SK-N-SH treated with all-trans-retinoic acid at 6 μM for 48 hours (cell line): Measurements from ENCODE around the gene CERK.

Source experiments
- ATAC-seq: fragments of 200-7000 bp; cut with Tn5 transposase; 3 replicates; pipeline ENCODE4 v1.9.1; 2020; ENCODE audit warnings: mild to moderate bottlenecking, moderate library complexity
- ARNTL ChIP-seq: fragments of 450-650 bp; formaldehyde crosslinking; IDR thresholded peaks from 2 replicates; pipeline ENCODE4 v1.5.0; 2020; ENCODE audit warnings: low read depth, mild to moderate bottlenecking, moderate library complexity, borderline replicate concordance
- BACH2 ChIP-seq: fragments of 250-450 bp; sonication (Bioruptor Pico); IDR thresholded peaks from 2 replicates; pipeline ENCODE4 v1.9.0; 2021; ENCODE audit warnings: mild to moderate bottlenecking, borderline replicate concordance
- ESRRG ChIP-seq: fragments of 250-450 bp; sonication (Bioruptor Pico); IDR thresholded peaks from 2 replicates; pipeline ENCODE4 v1.6.1; 2021; ENCODE audit warnings: mild to moderate bottlenecking
- GLIS3 ChIP-seq: fragments of 250-450 bp; sonication (Bioruptor Pico); IDR thresholded peaks from 2 replicates; pipeline ENCODE4 v1.5.0; 2020; ENCODE audit warnings: mild to moderate bottlenecking, moderate library complexity
- ISL1 ChIP-seq: fragments of 250-450 bp; sonication (Bioruptor Pico); IDR thresholded peaks from 2 replicates; pipeline ENCODE4 v2.1.2; 2022; ENCODE audit warnings: mild to moderate bottlenecking, moderate library complexity
- OSR1 ChIP-seq: fragments of 250-450 bp; sonication (Bioruptor Pico); IDR thresholded peaks from 2 replicates; pipeline ENCODE4 v1.8.0; 2022; ENCODE audit warnings: moderate library complexity, mild to moderate bottlenecking, inconsistent platforms
- PPARA ChIP-seq: fragments of 250-450 bp; sonication (Bioruptor Pico); IDR thresholded peaks from 2 replicates; pipeline ENCODE4 v1.5.0; 2020; ENCODE audit warnings: mild to moderate bottlenecking, borderline replicate concordance
- RARB ChIP-seq: fragments of 250-450 bp; sonication (Bioruptor Pico); IDR thresholded peaks from 2 replicates; pipeline ENCODE4 v1.8.0; 2021; ENCODE audit warnings: mild to moderate bottlenecking, moderate library complexity
- SNAI2 ChIP-seq: fragments of 250-450 bp; sonication (Bioruptor Pico); IDR thresholded peaks from 2 replicates; pipeline ENCODE4 v1.5.0; 2020; ENCODE audit warnings: mild to moderate bottlenecking, moderate library complexity
- TCF4 ChIP-seq: fragments of 250-450 bp; sonication (Bioruptor Pico); IDR thresholded peaks from 2 replicates; pipeline ENCODE4 v1.8.0; 2021; ENCODE audit warnings: mild to moderate bottlenecking, moderate library complexity, borderline replicate concordance
- TOX ChIP-seq: fragments of 250-450 bp; sonication (Bioruptor Pico); IDR thresholded peaks from 2 replicates; pipeline ENCODE4 v1.8.0; 2021; ENCODE audit warnings: mild to moderate bottlenecking, moderate library complexity, borderline replicate concordance
- ZC3H10 ChIP-seq: fragments of 250-450 bp; sonication (Bioruptor Pico); IDR thresholded peaks from 2 replicates; pipeline ENCODE4 v1.5.1; 2021; ENCODE audit warnings: mild to moderate bottlenecking, moderate library complexity
- ZFP3 ChIP-seq: fragments of 250-450 bp; sonication (Bioruptor Pico); IDR thresholded peaks from 2 replicates; pipeline ENCODE4 v1.5.0; 2020; ENCODE audit warnings: mild to moderate bottlenecking, moderate library complexity
- ZFP30 ChIP-seq: fragments of 450-650 bp; formaldehyde crosslinking; IDR thresholded peaks from 2 replicates; pipeline ENCODE4 v1.5.0; 2022; ENCODE audit warnings: mild to moderate bottlenecking, moderate library complexity
- ZNF565 ChIP-seq: fragments of 450-650 bp; formaldehyde crosslinking; conservative IDR thresholded peaks from 2 replicates; pipeline ENCODE4 v1.5.0; 2020; ENCODE audit warnings: low read depth, mild to moderate bottlenecking, moderate library complexity
- ZNF70 ChIP-seq: fragments of 450-650 bp; formaldehyde crosslinking; IDR thresholded peaks from 2 replicates; pipeline ENCODE4 v1.5.0; 2020; ENCODE audit warnings: mild to moderate bottlenecking, moderate library complexity
- ZNF8 ChIP-seq: fragments of 450-650 bp; formaldehyde crosslinking; IDR thresholded peaks from 2 replicates; pipeline ENCODE4 v1.5.0; 2020; ENCODE audit warnings: mild to moderate bottlenecking, moderate library complexity
- TF ChIP-seq, protein P1 (sequence below): fragments of 250-450 bp; sonication (Bioruptor Pico); IDR thresholded peaks from 2 replicates; pipeline ENCODE4 v1.8.0; 2020; ENCODE audit warnings: mild to moderate bottlenecking, moderate library complexity, borderline replicate concordance
- TF ChIP-seq, protein P2 (sequence below): fragments of 250-450 bp; sonication (Bioruptor Pico); IDR thresholded peaks from 2 replicates; pipeline ENCODE4 v1.8.0; 2021; ENCODE audit warnings: low read depth, mild to moderate bottlenecking, moderate library complexity, borderline replicate concordance
- TF ChIP-seq, protein P3 (sequence below): fragments of 250-450 bp; sonication (Bioruptor Pico); IDR thresholded peaks from 2 replicates; pipeline ENCODE4 v1.5.1; 2020; ENCODE audit warnings: low read depth, mild to moderate bottlenecking, moderate library complexity
- TF ChIP-seq, protein P4 (sequence below): fragments of 250-450 bp; sonication (Bioruptor Pico); IDR thresholded peaks from 2 replicates; pipeline ENCODE4 v1.5.0; 2020; ENCODE audit warnings: mild to moderate bottlenecking, moderate library complexity
- TF ChIP-seq, protein P5 (sequence below): fragments of 250-450 bp; sonication (Bioruptor Pico); IDR thresholded peaks from 2 replicates; pipeline ENCODE4 v1.5.1; 2021; ENCODE audit warnings: mild to moderate bottlenecking, moderate library complexity

The CERK gene

DNA sequence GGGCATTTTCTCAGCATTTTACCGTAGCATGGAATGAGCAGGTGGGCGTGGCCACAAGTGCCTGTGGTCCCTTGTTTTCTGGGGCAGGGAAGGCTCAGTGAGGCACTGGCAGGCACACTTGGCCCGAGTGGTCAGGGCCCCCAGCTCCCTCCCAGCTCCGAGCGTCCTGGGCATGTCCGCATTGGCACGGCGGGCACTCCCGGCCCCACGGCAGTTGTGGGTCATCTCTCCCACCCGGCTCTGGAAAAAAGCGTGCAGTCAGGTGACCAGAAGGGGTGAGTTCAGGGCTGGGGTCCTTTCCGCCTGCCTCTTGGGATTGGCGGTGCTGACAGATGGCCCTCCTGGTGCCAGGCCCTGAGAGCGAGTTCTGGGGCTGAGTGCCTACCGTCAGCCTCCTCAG, 62.1 kb downstream of the CERK start:
- no peak for ATAC-seq
- TF ChIP-seq ZNF70, result no peak
- TF ChIP-seq BACH2 (CRISPR knock-in tag), result no peak
- no peak for TF ChIP-seq GLIS3
- no peak for TF ChIP-seq PPARA
- no peak for TF ChIP-seq ZNF8 (CRISPR knock-in tag)
- no peak for TF ChIP-seq ISL1 (CRISPR knock-in tag)
- TF ChIP-seq, protein P1, sequence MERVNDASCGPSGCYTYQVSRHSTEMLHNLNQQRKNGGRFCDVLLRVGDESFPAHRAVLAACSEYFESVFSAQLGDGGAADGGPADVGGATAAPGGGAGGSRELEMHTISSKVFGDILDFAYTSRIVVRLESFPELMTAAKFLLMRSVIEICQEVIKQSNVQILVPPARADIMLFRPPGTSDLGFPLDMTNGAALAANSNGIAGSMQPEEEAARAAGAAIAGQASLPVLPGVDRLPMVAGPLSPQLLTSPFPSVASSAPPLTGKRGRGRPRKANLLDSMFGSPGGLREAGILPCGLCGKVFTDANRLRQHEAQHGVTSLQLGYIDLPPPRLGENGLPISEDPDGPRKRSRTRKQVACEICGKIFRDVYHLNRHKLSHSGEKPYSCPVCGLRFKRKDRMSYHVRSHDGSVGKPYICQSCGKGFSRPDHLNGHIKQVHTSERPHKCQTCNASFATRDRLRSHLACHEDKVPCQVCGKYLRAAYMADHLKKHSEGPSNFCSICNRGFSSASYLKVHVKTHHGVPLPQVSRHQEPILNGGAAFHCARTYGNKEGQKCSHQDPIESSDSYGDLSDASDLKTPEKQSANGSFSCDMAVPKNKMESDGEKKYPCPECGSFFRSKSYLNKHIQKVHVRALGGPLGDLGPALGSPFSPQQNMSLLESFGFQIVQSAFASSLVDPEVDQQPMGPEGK (CRISPR knock-in tag), result no peak
- TF ChIP-seq, protein P2, sequence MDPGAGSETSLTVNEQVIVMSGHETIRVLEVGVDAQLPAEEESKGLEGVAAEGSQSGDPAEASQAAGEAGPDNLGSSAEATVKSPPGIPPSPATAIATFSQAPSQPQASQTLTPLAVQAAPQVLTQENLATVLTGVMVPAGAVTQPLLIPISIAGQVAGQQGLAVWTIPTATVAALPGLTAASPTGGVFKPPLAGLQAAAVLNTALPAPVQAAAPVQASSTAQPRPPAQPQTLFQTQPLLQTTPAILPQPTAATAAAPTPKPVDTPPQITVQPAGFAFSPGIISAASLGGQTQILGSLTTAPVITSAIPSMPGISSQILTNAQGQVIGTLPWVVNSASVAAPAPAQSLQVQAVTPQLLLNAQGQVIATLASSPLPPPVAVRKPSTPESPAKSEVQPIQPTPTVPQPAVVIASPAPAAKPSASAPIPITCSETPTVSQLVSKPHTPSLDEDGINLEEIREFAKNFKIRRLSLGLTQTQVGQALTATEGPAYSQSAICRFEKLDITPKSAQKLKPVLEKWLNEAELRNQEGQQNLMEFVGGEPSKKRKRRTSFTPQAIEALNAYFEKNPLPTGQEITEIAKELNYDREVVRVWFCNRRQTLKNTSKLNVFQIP (CRISPR knock-in tag), result no peak
- TF ChIP-seq, all 23 proteins: peak for 0

DNA sequence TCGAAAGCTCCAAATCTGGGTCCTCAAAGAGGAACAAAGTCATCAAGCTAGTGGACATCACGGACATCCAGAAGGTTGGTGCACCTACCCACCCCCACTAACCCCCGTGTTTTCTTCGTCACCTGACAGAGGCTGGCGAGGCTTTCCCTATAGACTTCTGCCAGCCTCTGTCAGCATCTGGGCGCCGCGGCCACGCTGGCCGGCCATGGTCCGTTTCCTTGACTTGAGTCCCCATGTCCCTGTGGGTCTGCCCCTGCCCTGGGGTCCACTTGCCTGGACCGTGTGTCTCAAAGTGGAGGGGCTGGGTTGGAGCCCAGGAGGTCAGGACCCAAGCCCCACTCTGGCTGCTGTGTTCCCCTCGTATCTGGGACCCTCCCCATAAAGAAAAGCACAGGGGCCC, 62.6 kb downstream of the CERK start:
- TF ChIP-seq, protein P3, sequence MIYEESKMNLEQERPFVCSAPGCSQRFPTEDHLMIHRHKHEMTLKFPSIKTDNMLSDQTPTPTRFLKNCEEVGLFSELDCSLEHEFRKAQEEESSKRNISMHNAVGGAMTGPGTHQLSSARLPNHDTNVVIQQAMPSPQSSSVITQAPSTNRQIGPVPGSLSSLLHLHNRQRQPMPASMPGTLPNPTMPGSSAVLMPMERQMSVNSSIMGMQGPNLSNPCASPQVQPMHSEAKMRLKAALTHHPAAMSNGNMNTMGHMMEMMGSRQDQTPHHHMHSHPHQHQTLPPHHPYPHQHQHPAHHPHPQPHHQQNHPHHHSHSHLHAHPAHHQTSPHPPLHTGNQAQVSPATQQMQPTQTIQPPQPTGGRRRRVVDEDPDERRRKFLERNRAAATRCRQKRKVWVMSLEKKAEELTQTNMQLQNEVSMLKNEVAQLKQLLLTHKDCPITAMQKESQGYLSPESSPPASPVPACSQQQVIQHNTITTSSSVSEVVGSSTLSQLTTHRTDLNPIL (CRISPR knock-in tag), result no peak
- TF ChIP-seq RARB (CRISPR knock-in tag), result no peak
- no peak for TF ChIP-seq PPARA
- no peak for TF ChIP-seq SNAI2 (CRISPR knock-in tag)
- no peak for TF ChIP-seq ZNF8 (CRISPR knock-in tag)
- TF ChIP-seq TOX (CRISPR knock-in tag), result no peak
- no peak for TF ChIP-seq TCF4 (CRISPR knock-in tag)
- no peak for TF ChIP-seq GLIS3
- no peak for TF ChIP-seq ZFP30 (CRISPR knock-in tag)
- no peak for TF ChIP-seq ARNTL (CRISPR knock-in tag)
- TF ChIP-seq ZNF70, result no peak
- TF ChIP-seq ZNF565, result no peak
- TF ChIP-seq, protein P2 (CRISPR knock-in tag), result no peak
- TF ChIP-seq OSR1 (CRISPR knock-in tag), result no peak
- TF ChIP-seq ZC3H10, result no peak
- no peak for TF ChIP-seq ISL1 (CRISPR knock-in tag)
- TF ChIP-seq BACH2 (CRISPR knock-in tag), result no peak
- TF ChIP-seq, protein P4, sequence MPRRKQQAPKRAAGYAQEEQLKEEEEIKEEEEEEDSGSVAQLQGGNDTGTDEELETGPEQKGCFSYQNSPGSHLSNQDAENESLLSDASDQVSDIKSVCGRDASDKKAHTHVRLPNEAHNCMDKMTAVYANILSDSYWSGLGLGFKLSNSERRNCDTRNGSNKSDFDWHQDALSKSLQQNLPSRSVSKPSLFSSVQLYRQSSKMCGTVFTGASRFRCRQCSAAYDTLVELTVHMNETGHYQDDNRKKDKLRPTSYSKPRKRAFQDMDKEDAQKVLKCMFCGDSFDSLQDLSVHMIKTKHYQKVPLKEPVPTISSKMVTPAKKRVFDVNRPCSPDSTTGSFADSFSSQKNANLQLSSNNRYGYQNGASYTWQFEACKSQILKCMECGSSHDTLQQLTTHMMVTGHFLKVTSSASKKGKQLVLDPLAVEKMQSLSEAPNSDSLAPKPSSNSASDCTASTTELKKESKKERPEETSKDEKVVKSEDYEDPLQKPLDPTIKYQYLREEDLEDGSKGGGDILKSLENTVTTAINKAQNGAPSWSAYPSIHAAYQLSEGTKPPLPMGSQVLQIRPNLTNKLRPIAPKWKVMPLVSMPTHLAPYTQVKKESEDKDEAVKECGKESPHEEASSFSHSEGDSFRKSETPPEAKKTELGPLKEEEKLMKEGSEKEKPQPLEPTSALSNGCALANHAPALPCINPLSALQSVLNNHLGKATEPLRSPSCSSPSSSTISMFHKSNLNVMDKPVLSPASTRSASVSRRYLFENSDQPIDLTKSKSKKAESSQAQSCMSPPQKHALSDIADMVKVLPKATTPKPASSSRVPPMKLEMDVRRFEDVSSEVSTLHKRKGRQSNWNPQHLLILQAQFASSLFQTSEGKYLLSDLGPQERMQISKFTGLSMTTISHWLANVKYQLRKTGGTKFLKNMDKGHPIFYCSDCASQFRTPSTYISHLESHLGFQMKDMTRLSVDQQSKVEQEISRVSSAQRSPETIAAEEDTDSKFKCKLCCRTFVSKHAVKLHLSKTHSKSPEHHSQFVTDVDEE (CRISPR knock-in tag), result no peak
- TF ChIP-seq, protein P5, sequence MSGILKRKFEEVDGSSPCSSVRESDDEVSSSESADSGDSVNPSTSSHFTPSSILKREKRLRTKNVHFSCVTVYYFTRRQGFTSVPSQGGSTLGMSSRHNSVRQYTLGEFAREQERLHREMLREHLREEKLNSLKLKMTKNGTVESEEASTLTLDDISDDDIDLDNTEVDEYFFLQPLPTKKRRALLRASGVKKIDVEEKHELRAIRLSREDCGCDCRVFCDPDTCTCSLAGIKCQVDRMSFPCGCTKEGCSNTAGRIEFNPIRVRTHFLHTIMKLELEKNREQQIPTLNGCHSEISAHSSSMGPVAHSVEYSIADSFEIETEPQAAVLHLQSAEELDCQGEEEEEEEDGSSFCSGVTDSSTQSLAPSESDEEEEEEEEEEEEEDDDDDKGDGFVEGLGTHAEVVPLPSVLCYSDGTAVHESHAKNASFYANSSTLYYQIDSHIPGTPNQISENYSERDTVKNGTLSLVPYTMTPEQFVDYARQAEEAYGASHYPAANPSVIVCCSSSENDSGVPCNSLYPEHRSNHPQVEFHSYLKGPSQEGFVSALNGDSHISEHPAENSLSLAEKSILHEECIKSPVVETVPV, result no peak
- TF ChIP-seq, all 23 proteins: peak for 0
- no peak for ATAC-seq

DNA sequence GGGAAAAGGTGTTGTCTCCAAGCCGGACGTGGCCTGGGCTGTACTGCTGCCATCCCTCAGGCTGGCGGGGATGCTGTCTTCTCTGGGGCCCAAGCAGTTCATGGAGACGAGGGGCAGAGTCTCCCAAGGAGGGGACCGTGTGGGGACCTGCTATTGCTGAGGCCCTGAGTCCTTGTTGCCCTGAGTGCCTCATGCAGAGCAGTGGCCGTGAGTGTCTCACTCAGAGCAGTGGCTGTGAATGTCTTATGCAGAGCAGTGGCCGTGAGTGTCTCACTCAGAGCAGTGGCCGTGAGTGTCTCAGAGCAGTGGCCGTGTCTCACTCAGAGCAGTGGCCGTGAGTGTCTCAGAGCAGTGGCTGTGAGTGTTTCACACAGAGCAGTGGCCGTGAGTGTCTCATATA, 63.1 kb downstream of the CERK start:
- TF ChIP-seq ZNF70 (no peak), RARB (CRISPR knock-in tag) (no peak), ISL1 (CRISPR knock-in tag) (no peak), TCF4 (CRISPR knock-in tag) (no peak), ZFP3 (CRISPR knock-in tag) (no peak), BACH2 (CRISPR knock-in tag) (no peak), PPARA (no peak), ESRRG (no peak), ZC3H10 (no peak)
- TF ChIP-seq, protein P5, result no peak
- ATAC-seq, result no peak
